ENCODE data around the gene DUSP1. TPM values are rescaled to one million over a fixed set of nuclear protein-coding genes. Genes with fewer than 3 reads are reported as not detected.

DUSP1 gene
- total and polyA plus RNA-seq, 3 donors from 2014 or later: 86.2 to 172 (median 159) TPM

- Histone ChIP-seq H3K4me1 (peaks cover 17% of the 10 kb centered on the region), H3K4me3 (no peak overlapping the region), H3K27ac (peak overlapping the region; percentile 73 to 86), H3K36me3 (ENCODE audit: low read depth, missing control alignments) (no peaks in the 10 kb centered on the region), H3K9me3 (no peaks in the 10 kb centered on the region), H3K27me3 (no peaks in the 10 kb centered on the region)
- WGBS, 2 donors: 85 to 98% methylated on average over 6 to 14 of the region's 14 CpGs
- DNase-seq: no peak
- TF ChIP-seq CTCF (IDR thresholded peaks at IDR 0.05) (no peak), POLR2A (IDR thresholded peaks at IDR 0.05) (no peak)
- intact Hi-C loops (cut with DNase I; ENCODE audit: low total_unique reads): no loop called here
Observed at GRCh38 chr5:172732201-172732865, 38.7 kb downstream of the DUSP1 start.

- Histone ChIP-seq H3K36me3 (ENCODE audit: low read depth, missing control alignments) (no peaks in the 10 kb centered on the region), H3K4me1 (peaks cover 17% of the 10 kb centered on the region), H3K27ac (no peak overlapping the region), H3K4me3 (no peak overlapping the region), H3K27me3 (no peaks in the 10 kb centered on the region), H3K9me3 (no peaks in the 10 kb centered on the region)
- intact Hi-C loops (cut with DNase I; ENCODE audit: low total_unique reads): no loop called here
- WGBS, 2 donors: 84 to 88% methylated on average over 8 to 9 of the region's 9 CpGs
- TF ChIP-seq POLR2A (IDR thresholded peaks at IDR 0.05): no peak
- no peak for TF ChIP-seq CTCF (IDR thresholded peaks at IDR 0.05)
- no peak for DNase-seq
Observed at GRCh38 chr5:172731680-172732074, 39.3 kb downstream of the DUSP1 start.

- no peak for TF ChIP-seq POLR2A (IDR thresholded peaks at IDR 0.05)
- TF ChIP-seq CTCF (IDR thresholded peaks at IDR 0.05): no peak
- 89% methylated on average over 16 of the region's 16 CpGs for WGBS, 2 donors
- no peaks in the 10 kb centered on the region for H3K27me3 ChIP-seq
- H3K4me3 ChIP-seq: no peak overlapping the region
- no peak for DNase-seq
- no peaks in the 10 kb centered on the region for H3K9me3 ChIP-seq
- H3K4me1 ChIP-seq: peaks cover 17% of the 10 kb centered on the region
- intact Hi-C loops (cut with DNase I; ENCODE audit: low total_unique reads): no loop called here
- no peak overlapping the region for H3K27ac ChIP-seq
- no peaks in the 10 kb centered on the region for H3K36me3 ChIP-seq (ENCODE audit: low read depth, missing control alignments)
Observed at GRCh38 chr5:172730981-172731679, 39.9 kb downstream of the DUSP1 start.

GRCh38 chr5:172730222-172730621, 40.8 kb downstream of the DUSP1 start:
- 96 to 97% methylated on average over 6 of the region's 6 CpGs for WGBS, 2 donors
- no peak for DNase-seq
- Histone ChIP-seq H3K9me3 (no peaks in the 10 kb centered on the region), H3K4me1 (peaks cover 17% of the 10 kb centered on the region), H3K4me3 (no peak overlapping the region), H3K27me3 (no peaks in the 10 kb centered on the region), H3K36me3 (ENCODE audit: low read depth, missing control alignments) (no peaks in the 10 kb centered on the region), H3K27ac (no peak overlapping the region)
- intact Hi-C loops (cut with DNase I; ENCODE audit: low total_unique reads): no loop called here
- TF ChIP-seq CTCF (IDR thresholded peaks at IDR 0.05) (no peak), POLR2A (IDR thresholded peaks at IDR 0.05) (no peak)

Measured in testis (tissue), 3 donors.